Measurements from ENCODE around the gene PROX2.
A peak's percentile ranks its signal among the peaks of the same experiment; 100 is the strongest.

The PROX2 gene

DNA sequence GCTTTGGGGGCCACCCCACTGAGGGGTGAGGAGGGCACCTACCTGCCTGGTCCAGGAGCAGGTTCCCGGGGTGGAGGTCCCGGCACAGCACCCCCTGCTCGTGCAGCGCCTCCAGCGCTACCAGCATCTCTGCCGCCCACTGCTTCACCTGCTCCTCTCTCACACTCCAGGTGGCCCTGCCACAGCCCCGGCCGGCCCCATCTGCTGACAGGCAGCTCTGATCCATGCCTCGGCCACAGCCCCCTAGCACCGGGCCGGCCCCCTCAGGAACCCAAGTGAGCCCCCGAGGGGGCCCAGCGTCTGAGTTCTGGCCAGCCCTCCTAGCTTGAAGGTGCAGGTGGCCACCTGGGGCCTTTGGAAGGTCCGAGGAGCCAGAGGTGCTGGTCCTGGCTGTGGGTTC is 33.6 kb upstream of the PROX2 start:
- DNase-seq, result no peak

DNA sequence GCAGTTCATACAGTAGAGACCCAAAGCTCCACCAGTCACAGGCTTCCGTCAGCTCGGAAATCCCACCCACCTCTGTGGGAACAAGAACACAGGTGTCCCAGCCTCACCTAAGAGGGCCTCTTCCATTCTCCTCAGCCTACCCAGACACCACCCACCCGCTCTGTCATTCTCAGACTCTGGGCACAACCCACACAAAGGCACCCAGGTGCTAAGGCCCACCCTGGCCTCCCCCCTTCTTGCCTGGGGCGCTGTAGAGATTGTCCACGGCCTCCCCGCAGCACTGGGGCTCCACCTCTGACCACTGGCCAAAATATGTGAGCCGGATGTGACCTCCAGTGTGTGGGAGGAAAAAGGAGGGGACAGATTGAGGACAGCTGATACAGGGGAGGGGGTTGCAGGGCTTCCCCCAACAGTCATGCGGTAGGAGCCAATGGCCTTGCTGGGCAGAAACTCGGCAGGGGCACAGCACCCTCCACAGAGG is 33.0 kb upstream of the PROX2 start:
- DNase-seq, result no peak

DNA sequence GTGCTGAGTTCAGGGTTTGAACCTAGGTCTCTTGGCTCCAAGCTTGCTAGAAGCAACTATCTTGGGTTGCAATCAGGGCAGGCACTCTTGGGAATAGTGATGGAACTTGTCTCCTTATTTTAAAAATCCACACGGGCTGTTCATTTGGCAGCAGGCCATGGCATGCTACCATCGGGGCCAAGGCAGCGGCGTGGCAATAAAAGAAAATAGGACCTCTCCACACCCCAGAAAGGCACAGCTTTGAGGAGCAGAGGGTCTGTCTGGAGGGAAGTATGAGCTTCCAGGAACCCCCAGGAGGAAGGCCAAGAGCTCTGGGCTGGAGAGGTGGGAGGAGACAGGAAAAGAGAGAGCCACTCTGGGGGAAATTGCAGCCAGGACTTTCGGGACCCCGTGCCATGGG is 31.8 kb upstream of the PROX2 start:
- no peak for DNase-seq

DNA sequence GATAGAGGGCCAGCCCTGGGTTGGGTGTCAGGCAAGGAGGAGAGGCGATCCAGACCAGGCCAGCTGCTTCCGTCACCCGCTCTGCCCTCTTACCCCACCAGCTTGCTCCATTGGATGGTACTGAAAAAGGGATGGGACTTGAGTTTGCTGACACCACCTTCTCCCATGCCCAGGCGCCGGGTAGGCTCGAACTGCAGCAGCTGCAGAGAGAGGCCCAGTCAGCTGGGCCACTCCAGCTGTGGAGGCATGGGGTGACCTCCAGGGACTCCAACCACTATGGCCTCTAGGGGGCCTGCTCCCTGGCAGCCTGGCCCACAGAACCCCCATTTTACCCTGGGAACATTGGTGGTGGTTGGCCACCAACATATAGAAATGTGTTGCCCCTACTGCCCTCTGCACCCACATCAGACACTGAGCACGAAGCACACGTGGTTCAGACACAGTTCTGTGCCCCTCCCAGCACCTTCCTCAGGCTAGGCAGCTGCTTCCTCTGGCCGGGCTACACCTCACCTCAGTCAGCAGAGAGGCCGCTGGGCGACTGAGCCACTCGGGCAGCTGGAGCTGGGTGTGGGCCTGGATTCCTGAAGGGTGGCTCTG is 31.1 kb upstream of the PROX2 start:
- no peak for DNase-seq

DNA sequence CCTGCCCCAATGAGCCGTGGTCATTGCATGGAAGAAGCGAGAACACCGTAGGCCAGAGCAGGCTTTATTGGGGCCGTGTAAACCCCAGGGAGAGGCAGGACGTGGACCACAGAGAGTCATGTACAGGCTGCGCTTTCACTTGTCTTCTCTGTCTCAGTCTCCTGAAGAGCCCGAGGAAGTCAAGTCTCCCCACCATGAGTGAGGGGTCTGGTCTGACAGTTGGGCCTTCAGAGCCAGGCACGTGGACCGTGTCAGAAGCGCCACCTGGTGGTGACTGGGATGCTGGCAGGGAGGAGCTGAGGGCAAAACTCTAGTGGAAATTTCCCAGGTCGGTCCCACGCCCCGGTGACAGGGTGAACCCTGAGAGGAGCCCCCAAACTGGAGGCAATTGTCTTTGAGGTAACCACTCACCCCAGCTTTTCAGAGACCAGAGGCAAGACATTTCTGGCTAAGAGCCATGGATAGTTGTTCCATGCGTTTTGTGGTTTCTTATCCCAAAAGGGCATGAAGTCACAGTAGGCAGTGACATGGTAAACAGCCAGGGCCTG is 29.7 kb upstream of the PROX2 start:
- DNase-seq, result peak; percentile 69 to 79

DNA sequence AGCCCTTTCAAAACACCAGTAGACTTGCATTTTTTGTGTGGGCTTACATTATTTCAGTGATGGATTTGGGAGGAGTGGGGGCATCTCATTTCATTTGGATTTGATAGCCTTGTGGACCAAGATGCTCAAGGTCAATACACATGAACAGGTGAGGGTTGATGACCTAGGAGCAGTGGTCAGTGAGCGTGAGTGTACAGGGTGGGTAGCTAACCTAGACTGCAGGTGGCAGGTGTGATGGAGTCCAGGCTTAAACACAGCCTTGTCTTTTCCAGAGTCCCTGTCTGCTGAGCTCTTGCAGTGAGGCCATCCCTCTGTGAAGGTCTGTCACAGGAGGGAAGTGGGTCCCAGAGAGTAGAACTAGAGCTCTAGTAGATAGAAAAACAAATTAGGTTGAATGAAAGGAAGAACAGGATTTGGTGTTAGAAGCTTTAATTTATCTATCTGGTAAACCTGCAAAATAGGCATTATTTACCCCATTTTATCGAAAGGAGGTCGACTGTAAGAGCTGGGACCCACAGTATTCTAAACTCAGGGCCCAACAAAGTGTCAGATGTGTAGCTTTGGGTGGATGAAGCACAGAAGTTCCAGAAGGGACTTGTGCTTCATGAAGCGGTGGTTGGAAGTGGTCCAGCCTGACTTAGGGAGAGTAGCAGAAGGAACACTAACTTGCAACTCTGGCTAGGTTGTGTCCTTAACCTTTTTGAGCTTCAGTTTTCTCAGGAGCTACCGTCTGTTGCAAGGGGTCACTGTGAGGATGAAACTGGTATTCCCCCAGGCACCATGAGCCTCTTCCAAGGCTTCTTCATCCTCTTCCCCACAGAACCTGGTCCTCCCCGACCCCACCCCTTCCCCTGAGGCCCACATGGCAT is 28.9 kb upstream of the PROX2 start:
- no peak for DNase-seq

DNA sequence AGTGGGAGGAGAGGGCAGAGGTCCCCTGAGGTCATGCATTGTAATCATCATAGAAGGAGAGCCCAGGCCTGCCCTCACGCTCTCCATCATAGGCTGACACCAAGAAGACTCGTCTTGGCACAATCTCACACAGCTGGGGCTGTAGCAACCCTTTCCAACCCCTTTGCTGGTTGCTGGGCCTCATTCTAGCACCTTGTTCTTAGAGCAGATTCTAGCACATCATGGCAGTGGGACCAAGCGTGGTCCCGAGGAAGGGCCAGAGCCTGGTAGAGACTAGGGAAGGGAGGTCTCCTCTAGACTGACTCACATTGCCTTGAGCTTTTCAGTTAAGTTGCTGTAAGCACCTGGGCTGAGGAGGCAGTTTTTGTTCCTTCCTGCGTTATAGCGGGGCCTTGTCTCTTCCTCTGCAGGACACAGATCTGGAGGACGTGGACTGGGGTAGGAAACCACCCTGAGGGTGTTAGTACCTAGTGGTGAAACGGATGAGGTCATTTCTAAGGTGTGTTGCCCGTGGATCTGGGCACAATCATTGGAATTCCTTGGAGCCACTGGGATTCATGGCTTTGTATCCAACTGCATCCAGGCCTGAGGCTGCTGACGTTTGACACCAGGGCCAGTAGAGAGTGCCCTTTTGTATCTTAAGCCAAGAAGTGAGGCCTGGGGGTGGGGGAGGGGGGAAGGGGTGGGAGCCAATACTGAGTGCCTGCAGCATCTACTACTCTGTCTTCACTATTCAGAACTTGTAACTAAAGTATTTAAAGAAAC is 27.2 kb upstream of the PROX2 start:
- no peak for DNase-seq

DNA sequence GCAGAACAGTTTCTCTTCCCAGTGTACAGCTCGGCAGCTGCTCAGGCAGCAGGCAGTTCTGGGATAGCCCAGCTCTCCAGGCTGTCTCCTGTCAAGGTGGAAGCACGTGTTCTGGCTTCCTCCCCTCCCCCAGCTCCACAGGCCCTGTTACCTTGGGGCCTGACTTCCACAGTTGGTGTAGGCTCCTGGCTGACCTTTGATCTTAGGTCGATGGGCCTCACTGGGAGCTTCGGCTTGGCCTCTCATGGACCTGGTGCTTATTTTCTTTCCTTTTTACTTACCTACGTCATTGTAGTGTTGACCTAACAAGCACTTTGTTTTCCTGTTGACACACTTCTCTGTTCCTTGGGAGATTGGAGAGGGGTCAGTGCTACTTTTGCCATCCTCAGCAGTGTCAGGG is 22.7 kb upstream of the PROX2 start:
- DNase-seq, result no peak

DNA sequence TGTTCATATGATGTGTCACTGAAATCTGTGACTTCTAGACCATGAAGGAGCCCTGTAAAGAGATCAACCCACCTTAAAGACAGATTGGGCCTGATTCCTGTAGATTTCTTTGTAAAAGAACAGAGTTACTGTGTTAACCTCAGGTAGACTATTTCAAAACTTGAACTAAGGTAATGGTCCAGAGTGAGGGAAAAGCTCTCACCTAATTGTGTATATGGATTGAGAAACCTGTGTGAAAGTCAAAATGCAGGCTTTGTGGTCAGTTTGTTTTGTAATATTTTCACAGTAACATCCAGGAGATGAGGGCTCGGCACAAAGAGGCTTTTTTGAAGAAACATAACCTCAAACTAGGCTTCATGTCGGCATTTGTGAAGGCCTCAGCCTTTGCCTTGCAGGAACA is 22.1 kb upstream of the PROX2 start:
- DNase-seq, result no peak

DNA sequence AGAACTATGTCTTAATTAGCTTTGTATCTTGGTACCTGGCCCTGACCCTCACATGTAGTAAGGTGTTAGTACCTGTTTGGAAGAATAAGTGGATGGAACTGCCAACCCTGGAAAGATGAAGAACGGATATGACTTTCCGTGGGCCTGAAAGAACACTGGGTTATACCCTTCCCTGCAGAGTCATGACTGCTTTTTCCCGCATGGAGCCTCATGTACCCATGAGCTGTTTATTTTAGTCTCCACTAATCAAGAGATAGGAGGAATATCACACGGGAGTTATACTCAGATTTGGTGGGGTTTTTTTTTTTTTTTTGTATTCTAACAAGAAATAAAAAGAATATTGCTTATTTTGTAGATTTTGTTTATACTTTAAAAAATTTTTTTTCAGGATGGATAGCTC is 21.7 kb upstream of the PROX2 start:
- no peak for DNase-seq

DNA sequence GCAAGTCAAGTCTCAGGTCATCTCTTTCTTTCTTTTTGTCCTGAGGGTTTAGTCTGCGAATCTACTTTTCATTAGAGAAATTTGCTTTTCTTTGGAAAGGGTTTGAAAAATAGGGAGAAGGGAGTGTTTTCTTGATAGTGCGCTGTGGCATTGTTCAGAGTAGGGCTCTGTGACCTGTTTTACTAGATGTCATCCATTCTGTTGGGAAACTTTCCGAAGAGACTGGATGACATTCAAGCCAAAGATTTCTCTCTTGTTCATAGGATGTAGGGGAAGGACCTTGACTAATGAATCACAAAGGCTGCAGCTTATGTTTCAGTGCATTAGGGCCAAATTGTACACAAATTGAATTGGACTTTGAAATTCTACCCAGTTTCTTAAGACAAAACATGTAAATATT is 20.5 kb upstream of the PROX2 start:
- DNase-seq, result no peak

DNA sequence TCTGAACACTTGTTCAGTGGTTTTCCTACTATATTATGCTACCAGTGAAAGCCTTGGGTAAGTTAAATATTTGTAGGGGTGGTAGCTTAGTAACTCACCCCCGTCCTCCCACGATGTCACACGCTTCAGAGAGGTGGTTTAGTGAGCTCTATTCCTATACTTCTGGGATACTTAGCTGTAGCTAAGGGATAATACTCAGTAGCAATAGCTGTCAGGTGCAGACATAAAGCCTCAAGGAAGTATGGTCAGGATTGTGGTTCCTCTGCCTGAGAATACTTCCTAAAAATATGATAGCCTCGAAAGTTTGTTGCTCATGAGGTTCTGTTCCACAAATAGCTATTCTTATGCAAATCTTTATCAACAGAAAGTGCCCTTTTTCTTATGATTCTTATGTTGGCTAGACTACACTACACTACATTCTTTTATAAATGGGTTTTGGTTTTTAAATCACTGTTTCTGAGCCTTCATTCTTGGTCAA is 17.7 kb upstream of the PROX2 start:
- no peak for DNase-seq

DNA sequence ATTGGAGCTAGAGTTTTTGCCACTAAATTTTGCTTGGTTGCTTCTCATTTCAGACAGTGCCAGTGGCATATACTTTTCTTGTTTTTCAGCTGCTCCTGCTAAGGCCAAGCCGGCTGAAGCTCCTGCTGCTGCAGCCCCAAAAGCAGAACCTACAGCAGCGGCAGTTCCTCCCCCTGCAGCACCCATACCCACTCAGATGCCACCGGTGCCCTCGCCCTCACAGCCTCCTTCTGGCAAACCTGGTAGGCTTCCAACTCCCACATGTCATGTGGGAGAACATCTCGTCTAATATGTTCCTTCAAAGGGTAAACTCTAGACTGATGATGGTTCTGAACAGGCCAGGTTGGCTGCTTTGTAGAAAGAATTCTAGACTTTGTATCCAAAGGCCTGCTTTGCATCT is 16.8 kb upstream of the PROX2 start:
- DNase-seq, result no peak

DNA sequence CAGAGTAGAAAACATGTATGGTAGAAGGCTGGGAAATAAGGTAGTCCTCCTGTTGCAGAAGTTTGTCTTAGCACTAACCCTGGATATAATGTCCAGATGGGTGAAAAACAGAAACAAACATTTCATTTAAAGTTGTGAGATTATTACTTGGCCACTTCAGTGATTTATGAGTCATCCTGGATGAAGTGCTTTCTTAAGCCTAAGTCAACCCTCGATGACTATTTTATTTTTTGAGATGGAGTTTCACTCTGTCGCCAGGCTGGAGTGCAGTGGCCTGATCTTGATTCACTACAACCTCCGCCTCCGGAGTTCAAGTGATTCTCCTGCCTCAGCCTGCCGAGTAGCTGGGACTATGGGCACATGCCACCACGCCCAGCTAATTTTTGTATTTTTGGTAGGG is 15.9 kb upstream of the PROX2 start:
- DNase-seq, result no peak

DNA sequence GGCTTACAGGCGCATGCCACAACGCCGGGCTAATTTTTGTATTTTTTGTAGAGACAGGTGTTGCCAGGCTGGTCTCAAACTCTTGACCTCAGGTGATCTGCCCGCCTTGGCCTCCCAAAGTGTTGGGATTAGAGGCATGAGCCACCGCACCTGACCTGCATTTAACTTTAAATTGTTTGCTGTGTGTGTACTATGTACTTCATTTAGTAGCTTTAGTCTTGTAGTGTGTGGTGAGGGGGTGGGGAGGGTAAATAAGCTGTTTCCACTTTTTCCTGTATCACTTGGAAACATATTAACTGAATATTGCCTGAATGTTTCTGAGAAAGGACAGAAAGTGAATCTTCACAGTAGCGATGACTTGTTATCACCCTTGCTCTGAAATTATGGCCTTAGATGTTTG is 14.3 kb upstream of the PROX2 start:
- no peak for DNase-seq

DNA sequence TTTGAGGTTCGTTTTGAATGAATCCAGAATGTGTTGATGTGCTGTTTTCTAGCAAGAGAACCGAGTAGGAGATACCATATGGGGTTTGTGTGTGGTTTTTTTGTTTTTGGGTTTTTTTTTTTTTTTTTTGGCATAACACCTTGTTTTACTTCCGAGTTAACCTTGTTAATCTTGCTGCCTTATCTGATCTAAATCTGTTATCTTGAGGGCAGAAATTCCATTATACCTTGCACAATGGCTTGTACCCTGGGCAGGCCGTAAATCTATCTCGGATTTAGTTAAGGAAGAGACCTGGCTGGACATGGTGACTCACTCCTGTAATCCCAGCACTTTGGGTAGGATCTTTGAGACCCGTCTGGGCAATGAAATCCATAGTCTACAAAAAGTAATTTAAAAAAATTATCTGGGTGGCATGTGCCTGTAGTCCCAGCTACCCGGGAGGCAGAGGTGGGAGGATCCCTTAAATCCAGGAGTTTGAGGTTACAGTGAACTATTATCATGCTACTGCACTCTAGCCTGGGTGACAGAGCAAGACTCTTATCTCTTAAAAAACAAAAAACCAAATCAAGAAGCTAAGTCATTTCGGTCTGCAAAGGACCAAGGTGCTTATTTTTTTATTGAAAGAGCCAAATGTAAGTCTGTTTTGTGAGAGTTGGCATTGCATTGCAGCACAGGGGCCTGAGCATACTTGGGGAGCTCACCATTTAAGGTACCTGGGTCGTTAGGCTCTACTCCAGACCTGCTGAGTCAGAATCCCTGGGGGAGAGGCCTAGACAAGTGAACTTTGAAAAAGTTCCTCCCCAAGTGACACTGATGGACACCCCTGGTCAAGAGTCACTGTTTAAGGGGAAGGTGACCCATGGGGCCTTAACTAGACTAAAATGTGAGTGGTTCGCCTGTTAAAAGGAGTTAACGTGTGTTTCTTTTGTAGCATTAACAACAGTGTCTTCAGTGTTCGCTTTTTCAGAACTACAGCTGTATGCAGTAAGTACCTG is 12.5 kb upstream of the PROX2 start:
- no peak for DNase-seq

DNA sequence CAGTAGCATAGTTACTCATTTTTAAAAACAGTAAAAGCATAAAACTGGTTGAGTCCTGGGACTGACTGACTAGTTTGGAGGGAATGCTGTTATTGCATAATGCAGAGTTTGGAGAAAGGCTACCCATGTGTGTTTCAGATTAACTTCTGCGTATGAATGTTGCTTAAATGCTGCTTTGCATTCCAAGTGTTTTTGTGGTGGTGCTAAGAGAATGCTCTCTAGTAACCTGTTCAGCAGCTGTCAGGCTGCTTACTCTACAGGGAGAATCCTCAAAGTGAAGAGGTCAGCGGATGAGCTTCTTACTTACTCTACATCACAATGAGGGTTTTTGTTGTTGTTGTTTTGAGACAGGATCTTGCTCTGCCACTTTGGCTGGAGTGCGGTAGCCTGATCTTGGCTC is 10.1 kb upstream of the PROX2 start:
- no peak for DNase-seq

DNA sequence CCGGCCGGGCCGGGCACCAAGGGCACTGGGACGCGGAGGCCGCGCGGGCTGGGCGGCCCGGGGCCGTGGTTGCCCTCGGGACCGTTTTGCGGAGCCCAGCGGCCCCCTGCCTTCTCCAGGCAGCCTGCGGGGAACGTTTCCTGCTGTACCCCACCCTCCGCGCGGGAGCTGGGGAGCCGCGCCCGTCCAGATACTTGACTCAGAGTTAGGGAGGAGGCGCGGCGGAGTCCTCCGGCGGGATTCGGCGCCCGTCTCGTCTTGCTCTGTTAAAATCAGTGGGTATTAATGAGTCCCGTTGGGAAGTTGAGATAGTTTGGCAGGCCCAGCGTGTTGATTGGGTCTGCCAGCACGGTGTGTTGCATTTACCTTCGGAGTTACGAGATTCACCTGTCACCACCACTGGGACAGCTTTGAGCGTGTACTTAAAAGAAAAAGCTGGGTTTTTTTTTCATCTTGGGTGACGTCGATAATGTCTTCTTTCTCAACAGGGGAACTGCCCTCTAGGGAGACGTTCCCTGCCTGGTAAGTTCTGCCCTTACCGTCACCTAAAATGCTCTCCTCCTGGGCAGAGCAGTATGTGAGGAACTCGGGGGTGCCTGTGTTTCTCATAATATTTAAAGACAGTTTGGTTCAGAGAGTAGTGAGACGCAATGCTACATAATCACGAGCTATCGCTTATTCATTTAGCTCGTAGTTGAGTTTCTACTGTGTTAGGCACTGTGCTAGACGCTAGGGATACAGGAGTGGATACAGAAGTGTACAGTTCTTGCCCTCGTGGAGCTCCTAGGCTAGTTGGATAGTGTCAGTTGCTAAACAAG is 6.4 kb upstream of the PROX2 start:
- DNase-seq, result peak; percentile 47 to 69

DNA sequence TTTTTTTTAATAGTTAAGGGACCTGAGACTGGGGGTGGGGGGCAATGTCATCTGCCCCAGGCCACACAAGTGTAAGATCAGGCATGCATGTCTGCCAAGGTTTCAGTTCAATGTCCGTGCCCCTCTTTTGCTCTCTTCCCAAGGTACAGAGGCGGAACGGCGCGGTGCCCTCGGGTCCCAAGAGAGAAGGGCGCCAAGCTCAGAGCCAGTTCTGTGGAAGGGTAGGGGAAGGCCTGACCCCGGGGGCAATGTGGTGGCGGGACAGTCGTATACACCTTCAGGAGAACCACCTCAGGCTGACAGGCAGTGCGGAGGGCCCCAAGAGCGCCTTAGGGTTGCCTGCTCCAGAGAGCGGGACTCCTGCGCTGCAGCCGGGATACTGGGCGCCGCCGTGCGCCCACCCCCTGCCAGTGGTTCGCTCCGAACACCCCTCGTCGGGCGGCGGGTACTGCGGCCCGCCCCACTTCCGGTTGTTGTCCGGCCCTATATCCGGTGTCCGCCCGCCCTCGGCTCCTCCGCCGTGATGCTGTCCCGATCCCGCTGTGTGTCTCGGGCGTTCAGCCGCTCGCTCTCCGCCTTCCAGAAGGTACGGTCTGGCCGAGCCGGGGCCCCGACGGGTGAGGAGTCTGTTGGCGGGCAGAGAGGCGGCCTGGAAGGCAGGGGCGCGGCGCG is 5.6 kb upstream of the PROX2 start, which contains the start of gene DLST:
Gene DLST, plus strand, starts transcription at position 486 of the 672 bp plus-strand sequence. Its CDS starts 38 bp downstream, at position 524.
- peak; percentile 84 to 88 for DNase-seq

DNA sequence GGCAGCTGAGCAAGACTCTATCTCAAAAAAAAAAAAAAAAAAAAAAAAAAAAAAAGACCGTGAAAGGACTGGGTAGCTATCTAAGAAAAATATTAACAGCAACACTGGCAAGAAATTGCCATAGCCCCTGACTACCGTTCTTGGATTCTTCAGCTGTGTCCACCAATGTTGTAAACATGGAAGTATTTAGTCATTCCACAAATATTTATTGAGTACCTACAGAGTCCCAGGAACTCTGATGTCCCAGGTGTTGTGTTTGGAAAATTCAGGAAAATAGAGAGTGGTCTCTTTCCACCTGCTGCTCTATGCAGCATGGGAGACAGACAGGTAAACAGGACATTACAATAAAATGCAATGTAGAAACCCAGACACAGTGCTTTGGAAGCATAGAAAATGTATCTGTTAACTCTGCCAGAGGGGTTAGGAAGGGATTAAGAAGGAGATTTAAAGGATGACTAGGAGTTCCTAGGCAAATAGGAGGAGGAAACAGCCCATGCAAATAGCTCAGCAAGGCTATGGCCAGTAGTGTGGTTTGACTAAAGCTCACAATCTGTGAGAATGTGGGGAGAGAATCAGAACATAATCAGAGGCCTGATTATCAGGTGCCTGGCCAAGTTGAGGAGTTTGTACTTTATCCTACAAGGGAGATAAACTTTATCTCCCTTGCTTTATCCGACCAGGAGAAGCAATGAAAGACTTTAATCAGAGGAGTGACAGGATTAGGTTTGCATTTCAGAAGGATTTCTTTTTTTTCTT is 3.7 kb upstream of the PROX2 start:
- no peak for DNase-seq
